Measurements from ENCODE around the gene TRAF2. TPM values are rescaled to one million over a fixed set of nuclear protein-coding genes. Genes with fewer than 3 reads are reported as not detected.
A peak's percentile ranks its signal among the peaks of the same experiment; 100 is the strongest.

Gene TRAF2
- total RNA-seq, 2 experiments from 2014 or later, result 10.6 to 11.6 TPM

- DNase-seq, result no peak
- TF ChIP-seq CTCF (IDR thresholded peaks at IDR 0.05), result no peak
- Mint-ChIP-seq H3K27me3 (no peaks in the 10 kb centered on the region), H3K36me3 (ENCODE audit: low read depth) (peaks cover 43% of the 10 kb centered on the region), H3K27ac (no peak overlapping the region), H3K4me1 (ENCODE audit: low read depth) (no peaks in the 10 kb centered on the region), H3K4me3 (no peak overlapping the region), H3K9me3 (no peaks in the 10 kb centered on the region)
- H3K4me3 ChIP-seq (ENCODE audit: low read length), result no peak overlapping the region
- no peaks in the 10 kb centered on the region for H3K9me3 ChIP-seq (ENCODE audit: control insufficient read depth in 1 of 2, insufficient read depth in 1 of 2, low read length in 2 of 2)
- H3K27ac ChIP-seq (ENCODE audit: low read depth in 1 of 2, low read length in 2 of 2), result no peak overlapping the region
- no peaks in the 10 kb centered on the region for H3K4me1 ChIP-seq (ENCODE audit: insufficient read depth, low read length)
- peaks cover 57% of the 10 kb centered on the region for H3K36me3 ChIP-seq (ENCODE audit: insufficient read depth, low read length)
- CTCF ChIA-PET, result no interaction called here
- intact Hi-C loops (cut with DNase I, micrococcal nuclease), result no loop called here
- POLR2A ChIA-PET, result no interaction called here
- no peaks in the 10 kb centered on the region for H3K27me3 ChIP-seq (ENCODE audit: control insufficient read depth in 1 of 2, insufficient read depth in 2 of 2, low read length in 2 of 2)
- ATAC-seq (ENCODE audit: poor library complexity), result no peak
Measured at GRCh38 chr9:136922540-136922939, 36.2 kb downstream of the TRAF2 start.

GRCh38 chr9:136923881-136924280 is 37.6 kb downstream of the TRAF2 start:
- Mint-ChIP-seq H3K9me3 (no peaks in the 10 kb centered on the region), H3K4me3 (no peak overlapping the region), H3K4me1 (ENCODE audit: low read depth) (no peaks in the 10 kb centered on the region), H3K27ac (no peak overlapping the region), H3K36me3 (ENCODE audit: low read depth) (peaks cover 43% of the 10 kb centered on the region), H3K27me3 (no peaks in the 10 kb centered on the region)
- H3K27me3 ChIP-seq (ENCODE audit: control insufficient read depth in 1 of 2, insufficient read depth in 2 of 2, low read length in 2 of 2), result no peaks in the 10 kb centered on the region
- no peaks in the 10 kb centered on the region for H3K9me3 ChIP-seq (ENCODE audit: control insufficient read depth in 1 of 2, insufficient read depth in 1 of 2, low read length in 2 of 2)
- ChIA-PET CTCF (no interaction called here), POLR2A (interaction anchor here (0.6 kb wide), 1 partner anchor 903 kb away, joined by 3 read pairs; no protein-coding TSS in a partner anchor)
- no peak for ATAC-seq (ENCODE audit: poor library complexity)
- no peak overlapping the region for H3K4me3 ChIP-seq (ENCODE audit: low read length)
- no peaks in the 10 kb centered on the region for H3K4me1 ChIP-seq (ENCODE audit: insufficient read depth, low read length)
- no peak overlapping the region for H3K27ac ChIP-seq (ENCODE audit: low read depth in 1 of 2, low read length in 2 of 2)
- TF ChIP-seq CTCF (IDR thresholded peaks at IDR 0.05), result no peak
- peaks cover 52% of the 10 kb centered on the region for H3K36me3 ChIP-seq (ENCODE audit: insufficient read depth, low read length)
- intact Hi-C loops (cut with DNase I, micrococcal nuclease), result no loop called here
- DNase-seq, result no peak

- Mint-ChIP-seq H3K4me1 (ENCODE audit: low read depth) (no peaks in the 10 kb centered on the region), H3K27me3 (no peaks in the 10 kb centered on the region), H3K36me3 (ENCODE audit: low read depth) (peaks cover 27% of the 10 kb centered on the region), H3K4me3 (no peak overlapping the region), H3K9me3 (no peaks in the 10 kb centered on the region), H3K27ac (no peak overlapping the region)
- CTCF ChIA-PET, result no interaction called here
- intact Hi-C loops (cut with DNase I, micrococcal nuclease), result no loop called here
- peaks cover 41% of the 10 kb centered on the region for H3K36me3 ChIP-seq (ENCODE audit: insufficient read depth, low read length)
- H3K4me3 ChIP-seq (ENCODE audit: low read length), result no peak overlapping the region
- no peak overlapping the region for H3K27ac ChIP-seq (ENCODE audit: low read depth in 1 of 2, low read length in 2 of 2)
- TF ChIP-seq CTCF (IDR thresholded peaks at IDR 0.05), result peak; percentile 11
- ATAC-seq (ENCODE audit: poor library complexity) (no peak), DNase-seq (no peak)
- POLR2A ChIA-PET, result no interaction called here
- no peaks in the 10 kb centered on the region for H3K9me3 ChIP-seq (ENCODE audit: control insufficient read depth in 1 of 2, insufficient read depth in 1 of 2, low read length in 2 of 2)
- H3K27me3 ChIP-seq (ENCODE audit: control insufficient read depth in 1 of 2, insufficient read depth in 2 of 2, low read length in 2 of 2), result no peaks in the 10 kb centered on the region
- no peaks in the 10 kb centered on the region for H3K4me1 ChIP-seq (ENCODE audit: insufficient read depth, low read length)
Measured at GRCh38 chr9:136925414-136926153, 39.3 kb downstream of the TRAF2 start.

Measured in CD4-positive, alpha-beta T cell (primary cell).